CD4-positive, CD25-positive, alpha-beta regulatory T cell (primary cell): Measurements from ENCODE around the gene SLC4A5. TPM values are rescaled to one million over a fixed set of nuclear protein-coding genes. Genes with fewer than 3 reads are reported as not detected.

ENCODE experiments used
- ATAC-seq, 2 donors: fragments of 150-1000 bp; cut with Tn5 transposase; one replicate each; pipeline ENCODE4 v1.10.0; 2021; ENCODE audit warnings: low read depth in 2 of 2, moderate number of reproducible peaks in 2 of 2, moderate library complexity in 1 of 2
- DNase-seq, 3 donors: peaks; one replicate each; pipeline versions ENCODE4 v3.0.0 to v3.0.0-alpha.2; 2012 to 2022; ENCODE audit warnings: mixed read lengths in 1 of 3
- H3K27ac ChIP-seq: one replicate; pipeline ENCODE4 v1.7.0; 2013; ENCODE audit warnings: mild to moderate bottlenecking, low read length; ENCODE audit not compliant: insufficient read depth, poor library complexity, severe bottlenecking
- H3K27me3 ChIP-seq: one replicate; pipeline ENCODE4 v1.7.0; 2013; ENCODE audit warnings: low read length; ENCODE audit not compliant: control insufficient read depth, insufficient read depth
- H3K36me3 ChIP-seq: one replicate; pipeline ENCODE4 v1.7.0; 2013; ENCODE audit warnings: mild to moderate bottlenecking, low read length, moderate library complexity; ENCODE audit not compliant: control insufficient read depth, insufficient read depth
- H3K4me1 ChIP-seq: 2 replicates; pipeline ENCODE4 v1.7.0; 2013; ENCODE audit warnings: mild to moderate bottlenecking, low read length; ENCODE audit not compliant: insufficient read depth, control insufficient read depth, poor library complexity, severe bottlenecking
- H3K4me3 ChIP-seq: one replicate; pipeline ENCODE4 v1.7.0; 2013; ENCODE audit warnings: low read depth, mild to moderate bottlenecking, low read length, moderate library complexity
- H3K9me3 ChIP-seq, 2 experiments: 1 replicate in 1 of 2; 2 replicates in 1 of 2; pipeline ENCODE4 v1.7.0; 2013; ENCODE audit warnings: low read length in 2 of 2, mild to moderate bottlenecking in 1 of 2, moderate library complexity in 1 of 2; ENCODE audit not compliant: control insufficient read depth in 2 of 2
- H3K27ac Mint-ChIP-seq, 3 donors: one replicate each; pipeline ENCODE4 v1.8.0; 2020 to 2022; ENCODE audit warnings: mild to moderate bottlenecking in 3 of 3, mixed read lengths in 3 of 3, moderate library complexity in 2 of 3
- H3K27me3 Mint-ChIP-seq: one replicate; pipeline ENCODE4 v1.8.0; 2022; ENCODE audit warnings: mild to moderate bottlenecking, mixed read lengths
- H3K36me3 Mint-ChIP-seq: one replicate; pipeline ENCODE4 v1.8.0; 2020; ENCODE audit warnings: mixed read lengths
- H3K4me1 Mint-ChIP-seq, 4 donors: one replicate each; pipeline ENCODE4 v1.8.0; 2020 to 2022; ENCODE audit warnings: mixed read lengths in 4 of 4, mild to moderate bottlenecking in 1 of 4
- H3K4me3 Mint-ChIP-seq, 4 donors: one replicate each; pipeline ENCODE4 v1.8.0; 2020 to 2022; ENCODE audit warnings: mild to moderate bottlenecking in 4 of 4, mixed read lengths in 4 of 4, moderate library complexity in 3 of 4
- H3K9me3 Mint-ChIP-seq, 7 donors: one replicate each; pipeline ENCODE4 v1.8.0; 2020 to 2022; ENCODE audit warnings: mixed read lengths in 7 of 7, mild to moderate bottlenecking in 3 of 7, moderate library complexity in 2 of 7
- polyA plus RNA-seq, 4 donors: library from polyadenylated mRNA; unstranded; fragments of 300-500 nt; fragmentation: Illumina TruSeq; gene quantifications; one replicate each; pipeline ENCODE4 v1.2.3, GENCODE V29; 2021
- total RNA-seq: library from RNA; stranded (reverse); gene quantifications from one replicate; pipeline ENCODE4 v1.2.3, GENCODE V29; 2022

The SLC4A5 gene
- total and polyA plus RNA-seq, 5 donors from 2014 or later = 0.30 to 12.7 (median 0.85) TPM

- H3K27me3 Mint-ChIP-seq = no peaks in the 10 kb centered on the region
- Histone ChIP-seq H3K27me3 (no peaks in the 10 kb centered on the region), H3K4me1 (no peaks in the 10 kb centered on the region), H3K27ac (no peak overlapping the region), H3K36me3 (no peaks in the 10 kb centered on the region), H3K9me3 (no peaks in the 10 kb centered on the region), H3K4me3 (no peak overlapping the region)
- H3K9me3 Mint-ChIP-seq = no peaks in the 10 kb centered on the region
- peaks cover 41% of the 10 kb centered on the region for H3K36me3 Mint-ChIP-seq
- H3K4me1 Mint-ChIP-seq = no peaks in the 10 kb centered on the region
- no peak overlapping the region for H3K27ac Mint-ChIP-seq
- ATAC-seq (no peak), DNase-seq (no peak)
- H3K4me3 Mint-ChIP-seq = no peak overlapping the region
Observed at GRCh38 chr2:74281141-74281975, 61.9 kb downstream of the SLC4A5 start.

DNA sequence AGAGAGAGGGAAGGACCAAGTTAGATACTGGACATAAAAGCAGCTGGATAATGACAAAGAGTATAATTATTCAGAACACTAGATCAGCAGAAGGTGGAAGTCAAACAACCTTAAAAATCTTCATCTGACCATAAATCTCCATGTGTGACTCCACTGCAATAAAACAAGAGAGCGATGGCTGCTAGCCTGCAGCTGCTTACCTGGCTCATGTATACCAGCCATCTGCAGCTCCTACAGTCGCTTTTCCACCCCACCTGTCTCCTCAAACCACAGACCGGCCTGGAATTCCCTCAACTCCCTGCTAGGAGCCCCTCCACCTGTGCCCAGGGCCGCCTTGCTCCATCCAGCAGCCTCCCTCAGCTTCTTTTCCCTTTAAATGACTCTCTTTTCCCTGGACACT, 64.5 kb downstream of the SLC4A5 start:
- no peak overlapping the region for H3K4me3 Mint-ChIP-seq
- Histone ChIP-seq H3K27me3 (no peaks in the 10 kb centered on the region), H3K9me3 (no peaks in the 10 kb centered on the region), H3K4me1 (no peaks in the 10 kb centered on the region), H3K36me3 (no peaks in the 10 kb centered on the region), H3K4me3 (no peak overlapping the region), H3K27ac (no peak overlapping the region)
- peaks cover 0 to 1% (median 0%) of the 10 kb centered on the region in 7 donors for H3K9me3 Mint-ChIP-seq
- H3K27ac Mint-ChIP-seq = no peak overlapping the region
- no peaks in the 10 kb centered on the region for H3K4me1 Mint-ChIP-seq
- H3K36me3 Mint-ChIP-seq = peaks cover 44% of the 10 kb centered on the region
- H3K27me3 Mint-ChIP-seq = no peaks in the 10 kb centered on the region
- ATAC-seq (no peak), DNase-seq (no peak)

- H3K27ac Mint-ChIP-seq = no peak overlapping the region
- no peak overlapping the region for H3K4me3 ChIP-seq
Observed at GRCh38 chr2:74278176-74278575, 65.0 kb downstream of the SLC4A5 start.

GRCh38 chr2:74275228-74275627, 68.0 kb downstream of the SLC4A5 start:
- H3K27ac Mint-ChIP-seq = no peak overlapping the region
- DNase-seq = no peak
- H3K4me3 Mint-ChIP-seq = no peak overlapping the region
- no peaks in the 10 kb centered on the region for H3K27me3 ChIP-seq
- peaks cover 4% of the 10 kb centered on the region for H3K27me3 Mint-ChIP-seq
- no peaks in the 10 kb centered on the region for H3K4me1 ChIP-seq
- no peak overlapping the region for H3K27ac ChIP-seq
- ATAC-seq = no peak
- H3K4me3 ChIP-seq = no peak overlapping the region
- H3K4me1 Mint-ChIP-seq = no peaks in the 10 kb centered on the region
- no peaks in the 10 kb centered on the region for H3K9me3 ChIP-seq
- H3K9me3 Mint-ChIP-seq = peaks cover 0 to 1% (median 0%) of the 10 kb centered on the region in 7 donors
- H3K36me3 Mint-ChIP-seq = peaks cover 41% of the 10 kb centered on the region
- H3K36me3 ChIP-seq = no peaks in the 10 kb centered on the region

More at GRCh38 chr2:74278176-74278575, 65.0 kb downstream of the SLC4A5 start:
- peaks cover 0 to 1% (median 0%) of the 10 kb centered on the region in 7 donors for H3K9me3 Mint-ChIP-seq
- no peak overlapping the region for H3K4me3 Mint-ChIP-seq
- H3K27me3 Mint-ChIP-seq = peaks cover 4% of the 10 kb centered on the region
- H3K27ac ChIP-seq = no peak overlapping the region
- no peaks in the 10 kb centered on the region for H3K9me3 ChIP-seq
- peaks cover 45% of the 10 kb centered on the region for H3K36me3 Mint-ChIP-seq
- H3K36me3 ChIP-seq = no peaks in the 10 kb centered on the region
- H3K27me3 ChIP-seq = no peaks in the 10 kb centered on the region
- DNase-seq (no peak), ATAC-seq (no peak)
- no peaks in the 10 kb centered on the region for H3K4me1 Mint-ChIP-seq
- H3K4me1 ChIP-seq = no peaks in the 10 kb centered on the region

- Histone ChIP-seq H3K27me3 (no peaks in the 10 kb centered on the region), H3K9me3 (no peaks in the 10 kb centered on the region), H3K4me3 (no peak overlapping the region), H3K4me1 (peaks cover 11% of the 10 kb centered on the region), H3K36me3 (no peaks in the 10 kb centered on the region), H3K27ac (no peak overlapping the region)
- no peak overlapping the region for H3K4me3 Mint-ChIP-seq
- no peaks in the 10 kb centered on the region for H3K9me3 Mint-ChIP-seq
- peak overlapping the region in 2 of 3 donors; percentile 30 to 92 for H3K27ac Mint-ChIP-seq
- H3K4me1 Mint-ChIP-seq = peaks cover 7 to 28% (median 12%) of the 10 kb centered on the region in 4 donors
- peaks cover 26% of the 10 kb centered on the region for H3K36me3 Mint-ChIP-seq
- DNase-seq (no peak), ATAC-seq (no peak)
- H3K27me3 Mint-ChIP-seq = peaks cover 4% of the 10 kb centered on the region
Observed at GRCh38 chr2:74269667-74270066, 73.5 kb downstream of the SLC4A5 start.

DNA sequence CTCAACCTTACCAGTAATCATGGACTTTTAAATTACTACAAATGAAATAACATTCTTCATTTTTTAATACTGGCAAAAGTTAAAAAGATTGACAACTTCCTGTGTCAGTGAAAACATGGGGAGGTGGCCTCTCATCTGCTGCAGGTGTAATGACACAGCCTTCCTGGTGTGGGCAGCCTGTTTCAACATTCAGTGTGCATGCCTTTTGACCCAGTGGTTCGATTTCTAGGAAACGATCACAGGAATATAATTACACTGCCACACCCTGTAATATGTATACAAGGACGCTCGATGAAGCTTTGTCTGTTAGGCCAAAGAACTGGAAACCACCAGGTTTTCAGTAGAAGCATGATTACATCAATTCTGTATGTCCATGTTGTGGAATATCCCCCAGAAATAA, 76.1 kb downstream of the SLC4A5 start:
- Mint-ChIP-seq H3K27ac (peak overlapping the region; percentile 4 to 98 (median 72)), H3K4me3 (peak overlapping the region in 3 of 4 donors; percentile 61 to 80 (median 69)), H3K27me3 (no peaks in the 10 kb centered on the region), H3K4me1 (peaks cover 7 to 28% (median 12%) of the 10 kb centered on the region in 4 donors), H3K9me3 (no peaks in the 10 kb centered on the region), H3K36me3 (peaks cover 40% of the 10 kb centered on the region)
- peak; percentile 23 to 96 (median 68) for DNase-seq
- H3K9me3 ChIP-seq = no peaks in the 10 kb centered on the region
- peak overlapping the region; percentile 54 for H3K4me3 ChIP-seq
- no peaks in the 10 kb centered on the region for H3K36me3 ChIP-seq
- H3K27ac ChIP-seq = no peak overlapping the region
- H3K27me3 ChIP-seq = no peaks in the 10 kb centered on the region
- H3K4me1 ChIP-seq = peaks cover 11% of the 10 kb centered on the region
- ATAC-seq = peak; percentile 97 to 99

DNA sequence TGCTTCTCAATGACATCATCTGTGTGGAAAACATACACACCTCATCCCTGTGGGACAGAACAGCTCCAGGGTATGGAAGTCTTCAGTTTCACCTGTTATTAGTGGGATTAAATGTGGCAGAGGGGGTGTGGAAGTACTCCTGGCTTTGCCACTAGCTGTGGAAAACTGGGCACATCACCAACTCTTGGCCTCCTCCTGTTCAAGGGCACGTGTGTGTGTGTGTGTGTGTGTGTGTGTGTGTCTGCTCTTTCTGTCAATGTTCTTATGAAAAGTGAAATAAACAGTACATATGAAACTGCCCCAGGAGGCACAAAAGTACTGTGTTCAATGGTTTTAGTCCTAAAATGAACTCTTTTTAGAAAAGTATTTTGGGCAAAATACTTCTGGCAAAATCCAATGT, 78.9 kb downstream of the SLC4A5 start:
- Histone ChIP-seq H3K36me3 (no peaks in the 10 kb centered on the region), H3K27ac (no peak overlapping the region), H3K27me3 (no peaks in the 10 kb centered on the region), H3K9me3 (no peaks in the 10 kb centered on the region), H3K4me1 (peaks cover 11% of the 10 kb centered on the region), H3K4me3 (no peak overlapping the region)
- Mint-ChIP-seq H3K27ac (no peak overlapping the region), H3K27me3 (no peaks in the 10 kb centered on the region), H3K9me3 (no peaks in the 10 kb centered on the region), H3K4me1 (peaks cover 7 to 25% (median 11%) of the 10 kb centered on the region in 4 donors), H3K4me3 (no peak overlapping the region), H3K36me3 (peaks cover 56% of the 10 kb centered on the region)
- no peak for ATAC-seq
- DNase-seq = peak in 1 of 3 donors; percentile 28

DNA sequence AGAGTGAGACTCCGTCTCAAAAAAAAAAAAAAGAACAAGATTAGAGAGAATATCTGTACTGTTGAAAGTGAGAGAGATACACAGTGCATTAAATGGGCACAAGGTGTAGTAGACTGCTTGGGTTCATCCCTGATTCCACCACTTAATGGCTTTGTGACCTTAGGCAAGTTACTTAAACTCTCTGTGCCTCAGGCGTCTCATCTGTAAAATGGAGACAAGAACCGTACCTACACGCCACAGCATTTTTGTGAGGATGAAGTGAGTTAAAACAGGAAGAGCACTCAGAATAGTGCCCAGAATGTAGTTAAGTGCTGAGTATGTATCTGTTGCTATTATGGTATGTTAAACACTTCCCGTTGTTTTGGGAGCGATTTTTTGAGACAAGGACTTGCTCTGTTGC, 80.5 kb downstream of the SLC4A5 start:
- H3K36me3 ChIP-seq = no peaks in the 10 kb centered on the region
- H3K4me3 Mint-ChIP-seq = no peak overlapping the region
- no peak overlapping the region for H3K27ac Mint-ChIP-seq
- no peaks in the 10 kb centered on the region for H3K27me3 Mint-ChIP-seq
- no peaks in the 10 kb centered on the region for H3K9me3 Mint-ChIP-seq
- DNase-seq (no peak), ATAC-seq (no peak)
- H3K4me1 Mint-ChIP-seq = peaks cover 7 to 20% (median 10%) of the 10 kb centered on the region in 4 donors
- H3K27me3 ChIP-seq = no peaks in the 10 kb centered on the region
- peaks cover 6% of the 10 kb centered on the region for H3K4me1 ChIP-seq
- peaks cover 52% of the 10 kb centered on the region for H3K36me3 Mint-ChIP-seq
- no peak overlapping the region for H3K27ac ChIP-seq
- H3K9me3 ChIP-seq = no peaks in the 10 kb centered on the region
- no peak overlapping the region for H3K4me3 ChIP-seq
